ENCODE measurements around the gene ANO9.

The ANO9 gene

GRCh38 chr11:484616-485015, 42.8 kb upstream of the ANO9 start:
- Histone ChIP-seq H3K4me3 (ENCODE audit: low read length) (no peak overlapping the region), H3K36me3 (ENCODE audit: insufficient read depth, low read length) (no peaks in the 10 kb centered on the region), H3K27me3 (ENCODE audit: control insufficient read depth, insufficient read depth, low read length) (no peaks in the 10 kb centered on the region), H3K9ac (ENCODE audit: low read depth, low read length) (no peak overlapping the region), H3K4me1 (ENCODE audit: control insufficient read depth, insufficient read depth, low read length) (no peaks in the 10 kb centered on the region), H3K9me3 (replicated peaks; ENCODE audit: low read length) (no peaks in the 10 kb centered on the region), H3K4me2 (ENCODE audit: low read length) (no peak overlapping the region)

- H3K36me3 ChIP-seq (ENCODE audit: insufficient read depth, low read length), result peaks cover 7% of the 10 kb centered on the region
- H3K4me1 ChIP-seq (ENCODE audit: control insufficient read depth, insufficient read depth, low read length), result no peaks in the 10 kb centered on the region
- no peak overlapping the region for H3K9ac ChIP-seq (ENCODE audit: low read depth, low read length)
- no peak overlapping the region for H3K4me2 ChIP-seq (ENCODE audit: low read length)
- no peak overlapping the region for H3K4me3 ChIP-seq (ENCODE audit: low read length)
- H3K27me3 ChIP-seq (ENCODE audit: control insufficient read depth, insufficient read depth, low read length), result no peaks in the 10 kb centered on the region
- H3K9me3 ChIP-seq (replicated peaks; ENCODE audit: low read length), result no peaks in the 10 kb centered on the region
These were observed 37.5 kb upstream of the ANO9 start for GRCh38 chr11:479311-479710.

GRCh38 chr11:477052-477715, 35.4 kb upstream of the ANO9 start:
- H3K27me3 ChIP-seq (ENCODE audit: control insufficient read depth, insufficient read depth, low read length), result no peaks in the 10 kb centered on the region
- H3K9ac ChIP-seq (ENCODE audit: low read depth, low read length), result no peak overlapping the region
- no peak overlapping the region for H3K4me3 ChIP-seq (ENCODE audit: low read length)
- H3K4me1 ChIP-seq (ENCODE audit: control insufficient read depth, insufficient read depth, low read length), result no peaks in the 10 kb centered on the region
- peaks cover 7% of the 10 kb centered on the region for H3K36me3 ChIP-seq (ENCODE audit: insufficient read depth, low read length)
- H3K4me2 ChIP-seq (ENCODE audit: low read length), result no peak overlapping the region
- no peaks in the 10 kb centered on the region for H3K9me3 ChIP-seq (replicated peaks; ENCODE audit: low read length)

GRCh38 chr11:476416-476815, 34.6 kb upstream of the ANO9 start:
- Histone ChIP-seq H3K27me3 (ENCODE audit: control insufficient read depth, insufficient read depth, low read length) (no peaks in the 10 kb centered on the region), H3K4me3 (ENCODE audit: low read length) (no peak overlapping the region), H3K9ac (ENCODE audit: low read depth, low read length) (no peak overlapping the region)

GRCh38 chr11:475941-476340, 34.1 kb upstream of the ANO9 start:
- H3K9ac ChIP-seq (ENCODE audit: low read depth, low read length), result no peak overlapping the region
- H3K4me2 ChIP-seq (ENCODE audit: low read length), result no peak overlapping the region
- H3K4me1 ChIP-seq (ENCODE audit: control insufficient read depth, insufficient read depth, low read length), result no peaks in the 10 kb centered on the region
- H3K36me3 ChIP-seq (ENCODE audit: insufficient read depth, low read length), result peaks cover 7% of the 10 kb centered on the region
- no peak overlapping the region for H3K4me3 ChIP-seq (ENCODE audit: low read length)
- no peaks in the 10 kb centered on the region for H3K27me3 ChIP-seq (ENCODE audit: control insufficient read depth, insufficient read depth, low read length)
- no peaks in the 10 kb centered on the region for H3K9me3 ChIP-seq (replicated peaks; ENCODE audit: low read length)

More at GRCh38 chr11:476416-476815, 34.6 kb upstream of the ANO9 start:
- Histone ChIP-seq H3K36me3 (ENCODE audit: insufficient read depth, low read length) (peaks cover 7% of the 10 kb centered on the region), H3K4me1 (ENCODE audit: control insufficient read depth, insufficient read depth, low read length) (no peaks in the 10 kb centered on the region), H3K9me3 (replicated peaks; ENCODE audit: low read length) (no peaks in the 10 kb centered on the region), H3K4me2 (ENCODE audit: low read length) (no peak overlapping the region)

- no peaks in the 10 kb centered on the region for H3K27me3 ChIP-seq (ENCODE audit: control insufficient read depth, insufficient read depth, low read length)
These were observed 33.2 kb upstream of the ANO9 start for GRCh38 chr11:474914-475506.

GRCh38 chr11:473962-474785, 32.4 kb upstream of the ANO9 start:
- Histone ChIP-seq H3K4me1 (ENCODE audit: control insufficient read depth, insufficient read depth, low read length) (peaks cover 10% of the 10 kb centered on the region), H3K4me2 (ENCODE audit: low read length) (no peak overlapping the region), H3K9ac (ENCODE audit: low read depth, low read length) (no peak overlapping the region), H3K9me3 (replicated peaks; ENCODE audit: low read length) (no peaks in the 10 kb centered on the region), H3K4me3 (ENCODE audit: low read length) (no peak overlapping the region), H3K27me3 (ENCODE audit: control insufficient read depth, insufficient read depth, low read length) (no peaks in the 10 kb centered on the region), H3K36me3 (ENCODE audit: insufficient read depth, low read length) (peaks cover 7% of the 10 kb centered on the region)

More at GRCh38 chr11:474914-475506, 33.2 kb upstream of the ANO9 start:
- H3K9me3 ChIP-seq (replicated peaks; ENCODE audit: low read length), result no peaks in the 10 kb centered on the region
- H3K36me3 ChIP-seq (ENCODE audit: insufficient read depth, low read length), result peaks cover 7% of the 10 kb centered on the region
- H3K9ac ChIP-seq (ENCODE audit: low read depth, low read length), result no peak overlapping the region
- H3K4me2 ChIP-seq (ENCODE audit: low read length), result no peak overlapping the region
- peaks cover 3% of the 10 kb centered on the region for H3K4me1 ChIP-seq (ENCODE audit: control insufficient read depth, insufficient read depth, low read length)
- no peak overlapping the region for H3K4me3 ChIP-seq (ENCODE audit: low read length)

- Histone ChIP-seq H3K9ac (ENCODE audit: low read depth, low read length) (no peak overlapping the region), H3K36me3 (ENCODE audit: insufficient read depth, low read length) (peaks cover 7% of the 10 kb centered on the region), H3K4me2 (ENCODE audit: low read length) (no peak overlapping the region), H3K4me3 (ENCODE audit: low read length) (no peak overlapping the region), H3K27me3 (ENCODE audit: control insufficient read depth, insufficient read depth, low read length) (no peaks in the 10 kb centered on the region), H3K4me1 (ENCODE audit: control insufficient read depth, insufficient read depth, low read length) (peaks cover 10% of the 10 kb centered on the region), H3K9me3 (replicated peaks; ENCODE audit: low read length) (no peaks in the 10 kb centered on the region)
These were observed 31.6 kb upstream of the ANO9 start for GRCh38 chr11:473415-473814.

GRCh38 chr11:472816-473215, 31.0 kb upstream of the ANO9 start:
- H3K4me3 ChIP-seq (ENCODE audit: low read length), result no peak overlapping the region
- H3K9ac ChIP-seq (ENCODE audit: low read depth, low read length), result no peak overlapping the region
- H3K27me3 ChIP-seq (ENCODE audit: control insufficient read depth, insufficient read depth, low read length), result no peaks in the 10 kb centered on the region
- no peak overlapping the region for H3K4me2 ChIP-seq (ENCODE audit: low read length)
- peaks cover 10% of the 10 kb centered on the region for H3K4me1 ChIP-seq (ENCODE audit: control insufficient read depth, insufficient read depth, low read length)
- H3K36me3 ChIP-seq (ENCODE audit: insufficient read depth, low read length), result peaks cover 7% of the 10 kb centered on the region
- H3K9me3 ChIP-seq (replicated peaks; ENCODE audit: low read length), result no peaks in the 10 kb centered on the region

- H3K27me3 ChIP-seq (ENCODE audit: control insufficient read depth, insufficient read depth, low read length), result no peaks in the 10 kb centered on the region
- no peak overlapping the region for H3K4me2 ChIP-seq (ENCODE audit: low read length)
- no peak overlapping the region for H3K9ac ChIP-seq (ENCODE audit: low read depth, low read length)
- H3K36me3 ChIP-seq (ENCODE audit: insufficient read depth, low read length), result peaks cover 7% of the 10 kb centered on the region
- no peaks in the 10 kb centered on the region for H3K9me3 ChIP-seq (replicated peaks; ENCODE audit: low read length)
- peaks cover 10% of the 10 kb centered on the region for H3K4me1 ChIP-seq (ENCODE audit: control insufficient read depth, insufficient read depth, low read length)
- no peak overlapping the region for H3K4me3 ChIP-seq (ENCODE audit: low read length)
These were observed 30.5 kb upstream of the ANO9 start for GRCh38 chr11:472272-472671.

- no peak overlapping the region for H3K4me2 ChIP-seq (ENCODE audit: low read length)
- H3K9me3 ChIP-seq (replicated peaks; ENCODE audit: low read length), result no peaks in the 10 kb centered on the region
- no peaks in the 10 kb centered on the region for H3K27me3 ChIP-seq (ENCODE audit: control insufficient read depth, insufficient read depth, low read length)
- H3K4me1 ChIP-seq (ENCODE audit: control insufficient read depth, insufficient read depth, low read length), result peaks cover 10% of the 10 kb centered on the region
- H3K9ac ChIP-seq (ENCODE audit: low read depth, low read length), result no peak overlapping the region
- H3K36me3 ChIP-seq (ENCODE audit: insufficient read depth, low read length), result peaks cover 7% of the 10 kb centered on the region
- H3K4me3 ChIP-seq (ENCODE audit: low read length), result no peak overlapping the region
These were observed 29.8 kb upstream of the ANO9 start for GRCh38 chr11:471468-472145.

All from skeletal muscle satellite cell (primary cell).